SK-N-MC (cell line): ENCODE measurements around the gene KDM7A.

ENCODE experiments used
- EZH2 ChIP-seq: fragments of 200-600 bp; sonication (generic); IDR thresholded peaks from one replicate; pipeline ENCODE4 v1.6.1; 2017; ENCODE audit warnings: antibody characterized with exemption
- POLR2AphosphoS5 ChIP-seq: IDR thresholded peaks from 2 replicates; pipeline ENCODE4 v1.6.1; 2012; ENCODE audit warnings: mild to moderate bottlenecking, low read depth, low read length, borderline replicate concordance

DNA sequence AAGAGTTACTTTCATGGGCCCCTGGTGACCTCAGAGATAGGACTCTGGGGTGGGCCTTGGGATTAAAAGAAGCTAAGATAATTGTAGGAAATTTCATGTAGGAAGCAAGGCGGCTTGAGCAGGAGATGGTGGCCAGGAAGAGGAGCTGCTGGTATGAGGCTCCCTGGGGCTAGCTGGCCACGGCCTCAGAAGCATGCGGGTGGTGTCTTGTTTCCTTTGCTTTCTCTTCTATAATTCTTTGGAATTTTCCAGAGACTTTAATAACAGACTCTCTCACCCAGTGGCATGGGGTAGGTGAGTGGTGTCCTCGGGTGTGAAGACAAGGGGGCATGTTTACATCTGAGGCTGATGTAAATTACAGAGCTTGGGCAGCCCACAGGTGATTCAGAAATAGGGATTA, 41.9 kb upstream of the KDM7A start:
- TF ChIP-seq POLR2AphosphoS5 (no peak), EZH2 (no peak)
